H1 (cell line): ENCODE data around the gene RNF187. TPM values are rescaled to one million over a fixed set of nuclear protein-coding genes. Genes with fewer than 3 reads are reported as not detected.

ENCODE experiments used
- CTCF ChIA-PET: fragments of 300-600 bp; sonication (Branson Sonifier 250); formaldehyde crosslinking; loops from one replicate; lab custom pipeline; 2021; ENCODE audit not compliant: partially characterized antibody; lab: Charles Lee
- POLR2A ChIA-PET: fragments of 300-600 bp; sonication (Branson Sonifier 250); formaldehyde crosslinking; loops from one replicate; lab custom pipeline; 2021; ENCODE audit warnings: inconsistent platforms; ENCODE audit not compliant: partially characterized antibody; lab: Charles Lee
- DNase-seq, 2 experiments: peaks; one replicate each; pipeline versions ENCODE4 v3.0.0 to v3.0.0-alpha.2; 2010 to 2022; ENCODE audit warnings: low spot score in 2 of 2, low read depth in 1 of 2, mixed read lengths in 1 of 2
- FAIRE-seq: peaks from 2 replicates; lab custom pipeline; 2011; peaks lifted over from hg19 to GRCh38; lab: Jason Lieb, UNC
- H2AFZ ChIP-seq: 2 replicates; pipeline ENCODE4 v1.8.1; 2012; ENCODE audit warnings: low read length, inconsistent platforms
- H2AK5ac ChIP-seq: 2 replicates; pipeline ENCODE4 v1.6.1; 2013; ENCODE audit warnings: low read depth, low read length
- H2BK120ac ChIP-seq: replicated peaks from 2 replicates; pipeline ENCODE3; 2013; ENCODE audit warnings: low read depth, low read length, inconsistent platforms
- H2BK12ac ChIP-seq: 2 replicates; pipeline ENCODE4 v1.6.1; 2013; ENCODE audit warnings: low read depth, low read length
- H2BK15ac ChIP-seq: 2 replicates; pipeline ENCODE4 v1.6.1; 2013; ENCODE audit warnings: low read length
- H2BK20ac ChIP-seq: 2 replicates; pipeline ENCODE4 v1.6.1; 2013; ENCODE audit warnings: low read length
- H2BK5ac ChIP-seq: 2 replicates; pipeline ENCODE4 v1.6.1; 2013; ENCODE audit warnings: low read depth, low read length
- H3K14ac ChIP-seq: 2 replicates; pipeline ENCODE4 v1.6.1; 2013; ENCODE audit warnings: inconsistent platforms; ENCODE audit not compliant: insufficient read length
- H3K18ac ChIP-seq: 2 replicates; pipeline ENCODE4 v1.6.1; 2013; ENCODE audit warnings: low read length; ENCODE audit errors: extremely low read depth
- H3K23ac ChIP-seq: 2 replicates; pipeline ENCODE4 v1.6.1; 2013; ENCODE audit warnings: inconsistent platforms; ENCODE audit not compliant: insufficient read length
- H3K23me2 ChIP-seq: 2 replicates; pipeline ENCODE4 v1.6.1; 2013; ENCODE audit warnings: low read depth, low read length
- H3K27ac ChIP-seq: 2 replicates; pipeline ENCODE4 v1.6.1; 2011; ENCODE audit warnings: low read depth, low read length, inconsistent platforms
- H3K27me3 ChIP-seq, 4 experiments: replicated peaks in 1 of 4; 1 replicate in 1 of 4; 2 replicates in 3 of 4; pipeline versions ENCODE4 v1.6.1 to v1.8.1; 2011 to 2013; ENCODE audit warnings: low read length in 3 of 4, mild to moderate bottlenecking in 3 of 4, inconsistent platforms in 2 of 4, mixed read lengths in 2 of 4, moderate library complexity in 1 of 4; ENCODE audit not compliant: control insufficient read depth in 3 of 4, insufficient read depth in 3 of 4; ENCODE audit errors: extremely low read depth in 1 of 4
- H3K36me3 ChIP-seq, 4 experiments: 2 replicates each; pipeline versions ENCODE4 v1.6.1 to v1.8.1; 2011 to 2013; ENCODE audit warnings: mild to moderate bottlenecking in 4 of 4, low read length in 3 of 4, moderate library complexity in 2 of 4, control low read depth in 1 of 4, inconsistent platforms in 1 of 4; ENCODE audit not compliant: insufficient read depth in 4 of 4, control insufficient read depth in 2 of 4
- H3K4ac ChIP-seq: replicated peaks from 2 replicates; pipeline ENCODE3; 2013; ENCODE audit warnings: low read length, low read depth, mixed read lengths, inconsistent platforms; ENCODE audit not compliant: insufficient read length
- H3K4me1 ChIP-seq, 4 experiments: replicated peaks in 1 of 4; 1 replicate in 1 of 4; 2 replicates in 3 of 4; pipeline versions ENCODE4 v1.6.1 to v1.8.1; 2011 to 2013; ENCODE audit warnings: low read length in 3 of 4, inconsistent platforms in 2 of 4, mixed read lengths in 1 of 4; ENCODE audit not compliant: insufficient read depth in 4 of 4, control insufficient read depth in 3 of 4
- H3K4me2 ChIP-seq, 2 experiments: 2 replicates each; pipeline versions ENCODE4 v1.6.1 to v1.8.1; 2011 to 2013; ENCODE audit warnings: low read depth in 2 of 2, low read length in 2 of 2, control low read depth in 1 of 2, inconsistent platforms in 1 of 2, mild to moderate bottlenecking in 1 of 2; ENCODE audit not compliant: insufficient read depth in 1 of 2
- H3K4me3 ChIP-seq, 4 experiments: fragments of 200-600, 300-600 bp in 1 of 4; sonication (generic), shearing (Covaris generic), sonication (Bioruptor Twin) in 1 of 4; 2 replicates each; pipeline versions ENCODE4 v1.5.1 to v1.8.1; 2011 to 2016; ENCODE audit warnings: low read length in 4 of 4, low read depth in 3 of 4, control low read depth in 2 of 4, inconsistent platforms in 2 of 4, mild to moderate bottlenecking in 2 of 4, mixed read lengths in 1 of 4, moderate library complexity in 1 of 4; ENCODE audit not compliant: insufficient read depth in 2 of 4; ENCODE audit errors: extremely low read depth in 1 of 4
- H3K56ac ChIP-seq: replicated peaks from 2 replicates; pipeline ENCODE3; 2013; ENCODE audit warnings: low read depth, mild to moderate bottlenecking, mixed read lengths, low read length, inconsistent platforms; ENCODE audit not compliant: insufficient read length
- H3K79me1 ChIP-seq: 2 replicates; pipeline ENCODE4 v1.6.1; 2013; ENCODE audit warnings: low read depth, low read length, control low read depth
- H3K79me2 ChIP-seq, 2 experiments: 2 replicates each; pipeline versions ENCODE4 v1.6.1 to v1.8.1; 2012 to 2013; ENCODE audit warnings: low read length in 2 of 2, mild to moderate bottlenecking in 2 of 2, inconsistent platforms in 1 of 2; ENCODE audit not compliant: insufficient read depth in 2 of 2, control insufficient read depth in 1 of 2
- H3K9ac ChIP-seq, 4 experiments: replicated peaks in 1 of 4; 1 replicate in 1 of 4; 2 replicates in 3 of 4; pipeline versions ENCODE4 v1.6.1 to v1.8.1; 2011 to 2013; ENCODE audit warnings: low read depth in 3 of 4, low read length in 3 of 4, control low read depth in 2 of 4, mild to moderate bottlenecking in 2 of 4, moderate library complexity in 2 of 4, inconsistent platforms in 1 of 4; ENCODE audit errors: extremely low read depth in 1 of 4
- H3K9me3 ChIP-seq, 2 experiments: 2 replicates each; pipeline versions ENCODE4 v1.6.1 to v1.8.1; 2012 to 2013; ENCODE audit warnings: mild to moderate bottlenecking in 2 of 2, moderate library complexity in 2 of 2, control low read depth in 1 of 2, inconsistent platforms in 1 of 2, low read depth in 1 of 2, low read length in 1 of 2, mixed read lengths in 1 of 2; ENCODE audit not compliant: insufficient read depth in 2 of 2
- H4K20me1 ChIP-seq, 2 experiments: replicated peaks in 1 of 2; 2 replicates each; pipeline versions ENCODE3 to v1.8.1; 2011 to 2013; ENCODE audit warnings: inconsistent platforms in 2 of 2, low read length in 2 of 2, mild to moderate bottlenecking in 1 of 2; ENCODE audit not compliant: insufficient read depth in 2 of 2, control insufficient read depth in 1 of 2
- H4K5ac ChIP-seq: 2 replicates; pipeline ENCODE4 v1.6.1; 2013; ENCODE audit warnings: low read length, low read depth, mixed read lengths, inconsistent platforms; ENCODE audit not compliant: insufficient read length
- H4K8ac ChIP-seq: 2 replicates; pipeline ENCODE4 v1.8.0; 2013; ENCODE audit warnings: mild to moderate bottlenecking, moderate library complexity, low read length, inconsistent platforms; ENCODE audit not compliant: insufficient read depth; ENCODE audit errors: extremely low read depth
- H4K91ac ChIP-seq: replicated peaks from 2 replicates; pipeline ENCODE3; 2013; ENCODE audit warnings: low read length, mixed read lengths, inconsistent platforms; ENCODE audit not compliant: insufficient read length
- FOSL1 ChIP-seq: IDR thresholded peaks from 2 replicates; pipeline ENCODE4 v1.6.1; 2011; ENCODE audit warnings: mild to moderate bottlenecking, low read depth, low read length, moderate library complexity; ENCODE audit not compliant: insufficient read depth
- JUN ChIP-seq: IDR thresholded peaks from 2 replicates; pipeline ENCODE4 v1.6.1; 2011; ENCODE audit warnings: low read depth, mild to moderate bottlenecking, improper control_type of control experiment, low read length
- KDM4A ChIP-seq: IDR thresholded peaks from one replicate; pipeline ENCODE4 v1.7.1; 2012; ENCODE audit warnings: low read depth, mild to moderate bottlenecking, moderate library complexity, low read length, inconsistent platforms; ENCODE audit not compliant: severe bottlenecking
- KDM5A ChIP-seq: fragments of 200-600 bp; IDR thresholded peaks from 2 replicates; pipeline ENCODE4 v1.7.1; 2012; ENCODE audit warnings: mild to moderate bottlenecking, low read length, inconsistent platforms, mixed read lengths
- MAFK ChIP-seq: IDR thresholded peaks from 2 replicates; pipeline ENCODE4 v1.6.1; 2012; ENCODE audit warnings: low read depth, mild to moderate bottlenecking, improper control_type of control experiment, low read length
- NANOG ChIP-seq: IDR thresholded peaks from 2 replicates; pipeline ENCODE4 v1.6.1; 2011; ENCODE audit warnings: low read length, low read depth, mild to moderate bottlenecking, inconsistent platforms; ENCODE audit not compliant: insufficient read depth, poor library complexity, severe bottlenecking
- NRF1 ChIP-seq: IDR thresholded peaks from 2 replicates; pipeline ENCODE4 v1.6.1; 2011; ENCODE audit warnings: mild to moderate bottlenecking, low read depth, low read length, improper control_type of control experiment
- POLR2A ChIP-seq, 2 experiments: IDR thresholded peaks; 1 replicate in 1 of 2; 2 replicates in 1 of 2; pipeline ENCODE4 v1.6.1; 2011; ENCODE audit warnings: low read depth in 2 of 2, low read length in 2 of 2, mild to moderate bottlenecking in 2 of 2; ENCODE audit errors: control extremely low read depth in 1 of 2
- RFX5 ChIP-seq: IDR thresholded peaks from 2 replicates; pipeline ENCODE4 v1.6.1; 2011; ENCODE audit warnings: low read depth, low read length, improper control_type of control experiment, borderline replicate concordance
- SP1 ChIP-seq: IDR thresholded peaks from 2 replicates; pipeline ENCODE4 v1.6.1; 2011; ENCODE audit warnings: low read depth, low read length
- TAF1 ChIP-seq: IDR thresholded peaks from 2 replicates; pipeline ENCODE4 v1.6.1; 2011; ENCODE audit warnings: mild to moderate bottlenecking, low read depth, low read length
- TBP ChIP-seq: IDR thresholded peaks from 2 replicates; pipeline ENCODE4 v1.6.1; 2011; ENCODE audit warnings: low read depth, low read length, improper control_type of control experiment
- YY1 ChIP-seq: IDR thresholded peaks from 2 replicates; pipeline ENCODE4 v1.6.1; 2011; ENCODE audit warnings: low read depth, mild to moderate bottlenecking, low read length
- WGBS, 2 experiments: shearing (Covaris generic) in 1 of 2; methylation state at CpG; one replicate each; pipeline versions ENCODE4 v1.1.6 to v1.1.7; 2013 to 2015; ENCODE audit warnings: low lambda C conversion rate in 2 of 2, mixed read lengths in 2 of 2, inconsistent platforms in 1 of 2, low coverage in 1 of 2, missing lambda C conversion rate in 1 of 2; ENCODE audit not compliant: insufficient replicate concordance in 2 of 2, insufficient coverage in 1 of 2, insufficient read length in 1 of 2; ENCODE audit errors: extremely low coverage in 1 of 2, missing lambda C conversion rate in 1 of 2; 5-methylcytosine and 5-hydroxymethylcytosine counted together
- polyA plus RNA-seq, 7 experiments: library from polyadenylated mRNA; depleted of rRNA in 3 of 7; stranded (reverse) in 5 of 7; unstranded in 2 of 7; fragments of >200 nt in 5 of 7; fragments of 200-250 nt in 2 of 7; gene quantifications; 1 replicate in 5 of 7; 2 replicates in 1 of 7; 4 replicates in 1 of 7; pipeline versions ENCODE4 v1.2.1 to v1.2.3, GENCODE V29; 2011 to 2013; ENCODE audit warnings: missing spikeins in 2 of 7, mixed read lengths in 2 of 7
- total RNA-seq: library from RNA; stranded (reverse); fragmentation: NEBNext Ultra II Directional; extraction: Animal tissue kit (Norgen Biotek cat#: 25700); gene quantifications from 2 replicates; pipeline ENCODE4 v1.2.1, GENCODE V29; 2021

Gene RNF187
- total and polyA plus RNA-seq, 2 of the 8 experiments (the other 6 are each of a cell fraction or from before 2014, with no cell fraction given), result 47.0 to 113 TPM

- Histone ChIP-seq H4K5ac (peak overlapping the region; percentile 67), H4K8ac (no peak overlapping the region), H3K36me3 (no peaks in the 10 kb centered on the region), H3K4me2 (peak overlapping the region; percentile 62 to 99), H3K4me1 (peaks cover 0 to 20% (median 5%) of the 10 kb centered on the region in 4 experiments; a peak in 5 of 7 replicates), H4K20me1 (no peaks in the 10 kb centered on the region), H3K4me3 (peak overlapping the region; percentile 57 to 77 (median 69)), H3K56ac (no peak overlapping the region), H2AFZ (peak overlapping the region; percentile 75; the same call in 1 of the 2 replicates), H3K4ac (no peak overlapping the region), H4K91ac (no peak overlapping the region), H2BK20ac (no peak overlapping the region), H3K9me3 (no peaks in the 10 kb centered on the region), H3K9ac (peak overlapping the region in 2 of 4 experiments; percentile 9 to 55; a peak in 2 of 7 replicates), H3K79me1 (no peaks in the 10 kb centered on the region), H2BK5ac (no peak overlapping the region), H3K23ac (no peak overlapping the region), H2BK12ac (0 out of 2 replicates have a peak overlapping the region, but pooled peaks have one; percentile 53), H3K14ac (no peak overlapping the region), H2BK15ac (no peak overlapping the region), H3K27ac (no peak overlapping the region), H3K18ac (no peak overlapping the region), H3K79me2 (no peaks in the 10 kb centered on the region), H2BK120ac (no peak overlapping the region), H2AK5ac (no peak overlapping the region), H3K23me2 (peaks cover 11% of the 10 kb centered on the region; the same call in 1 of the 2 replicates), H3K27me3 (peaks cover 4 to 44% (median 26%) of the 10 kb centered on the region in 4 experiments)
- POLR2A ChIA-PET, result interaction anchor here (0.7 to 14.5 kb wide), 15 partner anchors 10 to 1230 kb away, joined by 3 to 232 read pairs (median 4); partner anchors contain the start of genes RNF187 and TRIM11
- WGBS, 2 experiments, result 1% methylated on average over 30 of the region's 33 CpGs; no CpG with 5 or more reads in 1 of the 2 experiments
- FAIRE-seq (peak; percentile 63), DNase-seq (peak in 1 of 2 experiments; percentile 84)
- CTCF ChIA-PET, result interaction anchor here (0.8 to 2.1 kb wide), 11 partner anchors 8 to 94 kb away, joined by 3 to 8 read pairs (median 3); partner anchors contain the start of gene RNF187
- TF ChIP-seq RFX5, result no peak
- no peak for TF ChIP-seq FOSL1
- TF ChIP-seq KDM5A, result 0 out of 2 replicates have a peak, but pooled peaks have one; percentile 8
- no peak for TF ChIP-seq NANOG
- TF ChIP-seq TBP, result peak; percentile 90
- TF ChIP-seq MAFK, result no peak
- peak in 1 of 2 experiments; percentile 41; a peak in 1 of 3 replicates for TF ChIP-seq POLR2A (IDR thresholded peaks at IDR 0.05; ENCODE audit: control extremely low read depth in 1 of 2, low read depth in 2 of 2, low read length in 2 of 2)
- TF ChIP-seq KDM4A, result peak; percentile 49
- TF ChIP-seq JUN, result no peak
- peak; percentile 66 for TF ChIP-seq YY1
- peak; percentile 58; the same call in 1 of the 2 replicates for TF ChIP-seq TAF1
- TF ChIP-seq NRF1, result peak; percentile 36; the same call in 1 of the 2 replicates
- peak; percentile 79; the same call in 1 of the 2 replicates for TF ChIP-seq SP1
These were observed 22.6 kb upstream of the RNF187 start for GRCh38 chr1:228464487-228464983.
